Adrenal gland (tissue), 12 donors: ENCODE data around the gene ARHGEF18. TPM values are rescaled to one million over a fixed set of nuclear protein-coding genes. Genes with fewer than 3 reads are reported as not detected.
A peak's percentile ranks its signal among the peaks of the same experiment; 100 is the strongest.
"Not testable (repeated sequence)": the region's sequence is repeated elsewhere in the genome, so short reads cannot be mapped to it uniquely, and the experiment has no call there.

Experiments used
- DNase-seq, 7 donors: peaks; one replicate each; pipeline ENCODE4 v3.0.0-alpha.2; 2019 to 2020
- H3K27ac ChIP-seq, 5 donors: fragments of 200-600 bp; sonication (generic) in 4 of 5; 1 replicate in 3 of 5; 2 replicates in 2 of 5; pipeline versions ENCODE4 v1.5.1 to v1.8.0; 2016 to 2020; ENCODE audit warnings: mild to moderate bottlenecking in 1 of 5
- H3K27me3 ChIP-seq: fragments of 200-600 bp; 2 replicates; pipeline ENCODE4 v1.8.0; 2021
- H3K36me3 ChIP-seq, 2 donors: fragments of 200-600 bp; replicated peaks in 1 of 2; 1 replicate in 1 of 2; 2 replicates in 1 of 2; pipeline versions ENCODE4 v1.5.1 to v1.8.0; 2018 to 2022
- H3K4me1 ChIP-seq, 2 donors: fragments of 200-600 bp; replicated peaks in 1 of 2; 1 replicate in 1 of 2; 2 replicates in 1 of 2; pipeline versions ENCODE4 v1.5.1 to v1.8.0; 2018 to 2021
- H3K4me3 ChIP-seq, 4 donors: fragments of 200-600 bp; sonication (generic) in 3 of 4; one replicate each; pipeline ENCODE4 v1.5.1; 2016 to 2018
- H3K9me3 ChIP-seq, 3 donors: fragments of 200-600 bp; sonication (generic) in 1 of 3; replicated peaks in 1 of 3; 1 replicate in 2 of 3; 2 replicates in 1 of 3; pipeline versions ENCODE4 v1.5.1 to v1.8.0; 2016 to 2021
- CTCF ChIP-seq, 6 experiments: fragments of 450-650 bp in 4 of 6; fragments of 200-600 bp in 2 of 6; sonication (generic) in 1 of 6; IDR thresholded peaks; 1 replicate in 5 of 6; 2 replicates in 1 of 6; pipeline versions ENCODE4 v1.5.1 to v1.8.0; 2016 to 2021; ENCODE audit warnings: antibody characterized with exemption in 6 of 6, mild to moderate bottlenecking in 2 of 6, moderate library complexity in 1 of 6
- POLR2A ChIP-seq, 2 donors: fragments of 450-650 bp; IDR thresholded peaks; one replicate each; pipeline ENCODE4 v1.6.1; 2017; ENCODE audit warnings: antibody characterized with exemption in 2 of 2, mild to moderate bottlenecking in 2 of 2, moderate library complexity in 1 of 2
- WGBS, 4 donors: extraction: QIAGEN DNeasy Blood & Tissue Kit in 2 of 4; methylation state at CpG; one replicate each; pipeline versions ENCODE4 v1.1.5 to v1.1.7; 2013 to 2017; 5-methylcytosine and 5-hydroxymethylcytosine counted together
- intact Hi-C, 2 donors: fragments of 100-400 bp; cut with DNase I; formaldehyde crosslinking; loops; one replicate each; pipeline versions ENCODE4 v1.14.1 to v1.15.0; 2022 to 2023
- polyA plus RNA-seq, 3 donors: library from polyadenylated mRNA; stranded (reverse); fragments of 200-250 nt in 2 of 3; fragments of 350-450 nt in 1 of 3; fragmentation: Illumina TruSeq in 1 of 3; extraction: RNeasy Lipid Tissue Mini Kit (QIAGEN cat#74804) in 1 of 3; gene quantifications; one replicate each; pipeline ENCODE4 v1.2.3, GENCODE V29; 2013 to 2014
- total RNA-seq, 9 donors: library from RNA; depleted of rRNA in 4 of 9; stranded (reverse); fragments of >200 nt in 4 of 9; fragments of 120-200 nt in 1 of 9; fragmentation: NEBNext Ultra II Directional in 1 of 9; extraction: Animal tissue kit (Norgen Biotek cat#: 25700) in 1 of 9; gene quantifications; one replicate each; pipeline versions ENCODE4 v1.1.0 to v1.2.4, GENCODE V29; 2013 to 2023
- donor health status: healthy with polysubstance abuse.
- donor health status: Bipolar disorder and iron deficiency.
- donor health status: DM: yes; HTN: yes; CAD: no.
- donor health status: DM: no; HTN: no; CAD: no.
- donor health status: DM: no; HTN: no; CAD: no.
- donor health status: DM: yes; HTN: yes; CAD: no.

ARHGEF18 gene
- total and polyA plus RNA-seq, 12 donors: 5.9 to 52.3 (median 32.0) TPM

GRCh38 chr19:7307590-7308218, 41.0 kb upstream of the ARHGEF18 start:
- Histone ChIP-seq H3K27me3 (no peaks in the 10 kb centered on the region), H3K9me3 (no peaks in the 10 kb centered on the region), H3K27ac (no peak overlapping the region), H3K4me3 (no peak overlapping the region), H3K36me3 (no peaks in the 10 kb centered on the region), H3K4me1 (no peaks in the 10 kb centered on the region)
- WGBS, 4 donors: 81 to 94% (median 86%) methylated on average over 7 of the region's 7 CpGs
- intact Hi-C loops: no loop called here
- DNase-seq: no peak
- TF ChIP-seq POLR2A (IDR thresholded peaks at IDR 0.05) (no peak), CTCF (IDR thresholded peaks at IDR 0.05) (no peak)

GRCh38 chr19:7308327-7308726, 40.4 kb upstream of the ARHGEF18 start:
- H3K4me1 ChIP-seq, H3K27ac ChIP-seq, intact Hi-C loops, H3K36me3 ChIP-seq, H3K4me3 ChIP-seq, DNase-seq, H3K9me3 ChIP-seq, H3K27me3 ChIP-seq: not testable (repeated sequence)
- 85 to 88% (median 86%) methylated on average over 8 to 9 of the region's 9 CpGs for WGBS, 4 donors

GRCh38 chr19:7311911-7312310, 36.8 kb upstream of the ARHGEF18 start:
- Histone ChIP-seq H3K36me3 (no peaks in the 10 kb centered on the region), H3K27ac (no peak overlapping the region), H3K4me3 (no peak overlapping the region), H3K9me3 (no peaks in the 10 kb centered on the region), H3K4me1 (no peaks in the 10 kb centered on the region), H3K27me3 (no peaks in the 10 kb centered on the region)
- TF ChIP-seq POLR2A (IDR thresholded peaks at IDR 0.05) (no peak), CTCF (IDR thresholded peaks at IDR 0.05) (no peak)
- 95 to 97% (median 96%) methylated on average over 12 of the region's 12 CpGs for WGBS, 4 donors
- peak in 1 of 7 donors; percentile 41 for DNase-seq
- intact Hi-C loops: no loop called here

- intact Hi-C loops: no loop called here
- Histone ChIP-seq H3K4me3 (no peak overlapping the region), H3K36me3 (no peaks in the 10 kb centered on the region), H3K27ac (no peak overlapping the region), H3K4me1 (no peaks in the 10 kb centered on the region), H3K9me3 (no peaks in the 10 kb centered on the region), H3K27me3 (no peaks in the 10 kb centered on the region)
- no peak for TF ChIP-seq CTCF (IDR thresholded peaks at IDR 0.05)
- TF ChIP-seq POLR2A (IDR thresholded peaks at IDR 0.05): no peak
- WGBS, 4 donors: 72 to 88% (median 84%) methylated on average over 7 of the region's 7 CpGs
- peak in 2 of 7 donors; percentile 28 to 53 for DNase-seq
Measured at GRCh38 chr19:7312816-7313215, 35.9 kb upstream of the ARHGEF18 start.

- TF ChIP-seq POLR2A (IDR thresholded peaks at IDR 0.05): no peak
- no peak for TF ChIP-seq CTCF (IDR thresholded peaks at IDR 0.05)
- intact Hi-C loops: no loop called here
- no peaks in the 10 kb centered on the region for H3K9me3 ChIP-seq
- WGBS, 4 donors: 40 to 50% (median 47%) methylated on average over 2 of the region's 2 CpGs
- H3K27ac ChIP-seq: no peak overlapping the region
- H3K36me3 ChIP-seq: no peaks in the 10 kb centered on the region
- H3K4me1 ChIP-seq: peaks cover 8 to 13% of the 10 kb centered on the region in 2 donors
- no peak overlapping the region for H3K4me3 ChIP-seq
- no peaks in the 10 kb centered on the region for H3K27me3 ChIP-seq
- no peak for DNase-seq
Measured at GRCh38 chr19:7318176-7318575, 30.6 kb upstream of the ARHGEF18 start.
